B cell (primary cell): ENCODE measurements around the gene BMP10. TPM values are rescaled to one million over a fixed set of nuclear protein-coding genes. Genes with fewer than 3 reads are reported as not detected.

Experiments used
- ATAC-seq: fragments of 200-7000 bp; cut with Tn5 transposase; one replicate; pipeline ENCODE4 v1.10.0; 2021; ENCODE audit warnings: low read depth, mild to moderate bottlenecking, moderate number of reproducible peaks, moderate library complexity
- CTCF ChIA-PET: fragments of 350-600 bp; sonication (Branson Sonifier 250); formaldehyde crosslinking; loops from one replicate; lab custom pipeline; 2021; ENCODE audit warnings: antibody characterized with exemption, inconsistent platforms; lab: Charles Lee
- POLR2A ChIA-PET: fragments of 350-600 bp; sonication (Branson Sonifier 250); formaldehyde crosslinking; loops from one replicate; lab custom pipeline; 2021; ENCODE audit warnings: antibody characterized with exemption; lab: Charles Lee
- DNase-seq: peaks from one replicate; pipeline ENCODE4 v3.0.0; 2013
- H2AFZ ChIP-seq: 2 replicates; pipeline ENCODE4 v1.6.1; 2012; ENCODE audit warnings: mild to moderate bottlenecking, low read depth, low read length; ENCODE audit not compliant: insufficient read depth, poor library complexity, severe bottlenecking
- H3K27ac ChIP-seq, 2 donors: 1 replicate in 1 of 2; 2 replicates in 1 of 2; pipeline ENCODE4 v1.5.1; 2012 to 2013; ENCODE audit warnings: low read length in 2 of 2, mild to moderate bottlenecking in 2 of 2, moderate library complexity in 1 of 2
- H3K27me3 ChIP-seq, 4 experiments: fragments of 200-600 bp in 1 of 4; sonication (generic) in 1 of 4; replicated peaks in 1 of 4; 1 replicate in 2 of 4; 2 replicates in 2 of 4; pipeline versions ENCODE4 v1.6.1 to v1.7.0; 2013 to 2016; ENCODE audit warnings: low read length in 3 of 4, mild to moderate bottlenecking in 2 of 4, mixed read lengths in 1 of 4, moderate library complexity in 1 of 4; ENCODE audit not compliant: insufficient read depth in 4 of 4, control insufficient read depth in 3 of 4; ENCODE audit errors: control extremely low read depth in 1 of 4
- H3K36me3 ChIP-seq, 2 experiments: replicated peaks in 1 of 2; 1 replicate in 1 of 2; 2 replicates in 1 of 2; pipeline versions ENCODE4 v1.6.1 to v1.7.1; 2013; ENCODE audit warnings: low read length in 1 of 2; ENCODE audit not compliant: insufficient read depth in 2 of 2, control insufficient read depth in 1 of 2; ENCODE audit errors: control extremely low read depth in 1 of 2, extremely low read depth in 1 of 2
- H3K4me1 ChIP-seq, 2 donors: fragments of 200-600 bp in 1 of 2; sonication (generic) in 1 of 2; 1 replicate in 1 of 2; 2 replicates in 1 of 2; pipeline versions ENCODE4 v1.5.1 to v1.6.1; 2013 to 2017; ENCODE audit warnings: low read length in 2 of 2; ENCODE audit not compliant: control insufficient read depth in 2 of 2, insufficient read depth in 2 of 2
- H3K4me2 ChIP-seq: replicated peaks from 2 replicates; pipeline ENCODE3; 2012; ENCODE audit warnings: mild to moderate bottlenecking, low read depth, low read length; ENCODE audit not compliant: poor library complexity, severe bottlenecking
- H3K4me3 ChIP-seq, 5 experiments: fragments of 200-600 bp in 1 of 5; sonication (generic) in 1 of 5; 1 replicate in 3 of 5; 2 replicates in 2 of 5; pipeline versions ENCODE4 v1.5.1 to v1.7.0; 2011 to 2016; ENCODE audit warnings: low read length in 4 of 5, mild to moderate bottlenecking in 4 of 5, low read depth in 2 of 5, control low read depth in 1 of 5, moderate library complexity in 1 of 5; ENCODE audit not compliant: insufficient read depth in 1 of 5; ENCODE audit errors: control extremely low read depth in 1 of 5, extremely low read depth in 1 of 5
- H3K79me2 ChIP-seq: fragments of 200-600 bp; sonication (generic); one replicate; pipeline ENCODE4 v1.6.0; 2016; ENCODE audit warnings: low read length; ENCODE audit not compliant: control insufficient read depth, insufficient read depth
- H3K9ac ChIP-seq: fragments of 200-600 bp; sonication (generic); 2 replicates; pipeline ENCODE4 v1.6.1; 2017; ENCODE audit warnings: mild to moderate bottlenecking, low read length, moderate library complexity
- H3K9me3 ChIP-seq, 3 donors: one replicate each; pipeline versions ENCODE4 v1.6.1 to v1.7.1; 2013; ENCODE audit warnings: low read length in 2 of 3; ENCODE audit not compliant: control insufficient read depth in 2 of 3, insufficient read depth in 1 of 3; ENCODE audit errors: control extremely low read depth in 1 of 3
- H4K20me1 ChIP-seq: 2 replicates; pipeline ENCODE4 v1.6.0; 2012; ENCODE audit warnings: mild to moderate bottlenecking, low read length; ENCODE audit not compliant: insufficient read depth, control insufficient read depth, poor library complexity, severe bottlenecking
- H3K27ac Mint-ChIP-seq: one replicate; pipeline ENCODE4 v1.8.0; 2021; ENCODE audit warnings: mixed read lengths
- H3K27me3 Mint-ChIP-seq: one replicate; pipeline ENCODE4 v1.8.0; 2021; ENCODE audit warnings: mixed read lengths
- H3K4me1 Mint-ChIP-seq: one replicate; pipeline ENCODE4 v1.8.0; 2021; ENCODE audit warnings: mixed read lengths
- H3K4me3 Mint-ChIP-seq: one replicate; pipeline ENCODE4 v1.8.0; 2021; ENCODE audit warnings: mixed read lengths
- H3K9me3 Mint-ChIP-seq: one replicate; pipeline ENCODE4 v1.8.0; 2022; ENCODE audit warnings: mixed read lengths; ENCODE audit not compliant: insufficient read depth
- CTCF ChIP-seq: fragments of 200-600 bp; IDR thresholded peaks from one replicate; pipeline ENCODE4 v1.8.0; 2022; ENCODE audit warnings: antibody characterized with exemption, mild to moderate bottlenecking
- EZH2 ChIP-seq: IDR thresholded peaks from 2 replicates; pipeline ENCODE4 v1.6.1; 2012; ENCODE audit warnings: borderline replicate concordance, low read depth, mild to moderate bottlenecking, moderate library complexity, low read length; ENCODE audit not compliant: insufficient read depth, poor library complexity, severe bottlenecking
- WGBS: methylation state at CpG from one replicate; pipeline ENCODE4 v1.1.5; 2013; ENCODE audit warnings: missing lambda C conversion rate; ENCODE audit not compliant: insufficient coverage; 5-methylcytosine and 5-hydroxymethylcytosine counted together
- intact Hi-C: fragments of 100-400 bp; cut with micrococcal nuclease; formaldehyde crosslinking; loops from one replicate; pipeline ENCODE4 v1.10.0; 2022
- polyA plus RNA-seq: library from polyadenylated mRNA; depleted of rRNA; stranded (reverse); fragments of >200 nt; gene quantifications from 2 replicates; pipeline ENCODE4 v1.2.3, GENCODE V29; 2012
- total RNA-seq, 2 donors: library from RNA; stranded (reverse); fragments of 120-200 nt in 1 of 2; gene quantifications; 1 replicate in 1 of 2; 2 replicates in 1 of 2; pipeline versions ENCODE4 v1.2.3 to v1.2.4, GENCODE V29; 2013 to 2022

BMP10 gene
- total and polyA plus RNA-seq, 2 donors (not counting 1 experiment from before 2014, with no cell fraction given): not detected

- Mint-ChIP-seq H3K4me3 (no peak overlapping the region), H3K9me3 (no peaks in the 10 kb centered on the region), H3K27me3 (no peaks in the 10 kb centered on the region), H3K4me1 (no peaks in the 10 kb centered on the region), H3K27ac (no peak overlapping the region)
- Histone ChIP-seq H4K20me1 (no peaks in the 10 kb centered on the region), H3K79me2 (no peaks in the 10 kb centered on the region), H3K4me2 (no peak overlapping the region), H3K9ac (no peak overlapping the region), H3K36me3 (no peaks in the 10 kb centered on the region), H3K27me3 (peaks cover 0 to 4% (median 0%) of the 10 kb centered on the region in 4 experiments), H3K9me3 (no peaks in the 10 kb centered on the region), H3K4me1 (no peaks in the 10 kb centered on the region), H2AFZ (no peak overlapping the region), H3K27ac (no peak overlapping the region), H3K4me3 (no peak overlapping the region)
- no peak for TF ChIP-seq CTCF
- no peak for TF ChIP-seq EZH2
- ATAC-seq: no peak
- ChIA-PET CTCF (no interaction called here), POLR2A (no interaction called here)
- no peak for DNase-seq
- intact Hi-C loops: no loop called here
- 95% methylated on average over 10 of the region's 10 CpGs for WGBS
Measured at GRCh38 chr2:68885074-68885810, 14.0 kb upstream of the BMP10 start.

DNA sequence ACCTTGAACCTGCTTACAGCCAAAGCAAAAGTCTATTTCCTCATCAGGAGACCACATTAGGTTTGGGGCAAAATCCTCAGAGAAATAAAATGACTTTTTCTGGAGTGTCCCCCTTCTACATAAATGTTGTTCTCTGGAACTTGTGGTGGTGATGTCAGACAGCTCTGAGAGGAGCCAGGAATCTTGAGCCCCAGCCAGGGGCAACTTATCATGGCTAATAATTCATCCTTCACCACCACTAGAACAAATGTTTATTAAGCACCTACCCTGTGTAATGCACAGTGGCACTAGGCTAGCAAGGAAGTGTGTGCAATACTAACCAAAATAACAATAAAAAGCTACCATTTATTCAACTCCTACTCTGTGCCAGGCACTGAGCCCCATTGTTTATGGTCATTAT, 9.0 kb upstream of the BMP10 start:
- TF ChIP-seq CTCF (no peak), EZH2 (no peak)
- H3K4me1 Mint-ChIP-seq: no peaks in the 10 kb centered on the region
- no peak overlapping the region for H3K27ac Mint-ChIP-seq
- peaks cover 0 to 9% (median 0%) of the 10 kb centered on the region in 4 experiments for H3K27me3 ChIP-seq
- H3K4me3 Mint-ChIP-seq: no peak overlapping the region
- peaks cover 25% of the 10 kb centered on the region for H3K27me3 Mint-ChIP-seq
- H4K20me1 ChIP-seq: no peaks in the 10 kb centered on the region
- H3K9me3 ChIP-seq: no peaks in the 10 kb centered on the region
- no peak for ATAC-seq
- ChIA-PET CTCF (interaction anchor here (0.6 to 0.7 kb wide), 2 partner anchors 170 to 392 kb away, joined by 3 read pairs; no protein-coding TSS in a partner anchor), POLR2A (no interaction called here)
- no peak overlapping the region for H3K27ac ChIP-seq
- H3K36me3 ChIP-seq: no peaks in the 10 kb centered on the region
- no peak overlapping the region for H3K4me2 ChIP-seq
- no peak overlapping the region for H3K4me3 ChIP-seq
- no peak for DNase-seq
- no peak overlapping the region for H3K9ac ChIP-seq
- H3K79me2 ChIP-seq: no peaks in the 10 kb centered on the region
- intact Hi-C loops: no loop called here
- H2AFZ ChIP-seq: no peak overlapping the region
- H3K9me3 Mint-ChIP-seq: no peaks in the 10 kb centered on the region
- H3K4me1 ChIP-seq: no peaks in the 10 kb centered on the region
